Heart right ventricle (tissue), 16 donors: ENCODE measurements around the gene FGL2. TPM values are rescaled to one million over a fixed set of nuclear protein-coding genes. Genes with fewer than 3 reads are reported as not detected.
"Not testable (repeated sequence)": the region's sequence is repeated elsewhere in the genome, so short reads cannot be mapped to it uniquely, and the experiment has no call there.

ENCODE experiments used
- ATAC-seq, 8 donors: fragments of 200-7000 bp; cut with Tn5 transposase; one replicate each; pipeline ENCODE4 v1.9.1; 2020; ENCODE audit warnings: mild to moderate bottlenecking in 8 of 8, moderate library complexity in 8 of 8, moderate number of reproducible peaks in 1 of 8
- DNase-seq, 2 donors: peaks; one replicate each; pipeline ENCODE4 v3.0.0-alpha.2; 2020
- H3K27ac ChIP-seq, 10 donors: fragments of 200-600 bp; sonication (generic) in 2 of 10; one replicate each; pipeline versions ENCODE4 v1.5.0 to v1.8.0; 2020 to 2022; ENCODE audit warnings: mild to moderate bottlenecking in 3 of 10
- H3K27me3 ChIP-seq, 7 donors: fragments of 200-600 bp; one replicate each; pipeline ENCODE4 v1.8.0; 2021 to 2022; ENCODE audit warnings: mild to moderate bottlenecking in 2 of 7
- H3K36me3 ChIP-seq, 9 donors: fragments of 200-600 bp; sonication (generic) in 1 of 9; one replicate each; pipeline versions ENCODE4 v1.5.0 to v1.8.0; 2020 to 2022; ENCODE audit warnings: mild to moderate bottlenecking in 2 of 9
- H3K4me1 ChIP-seq, 9 donors: fragments of 200-600 bp; sonication (generic) in 1 of 9; one replicate each; pipeline versions ENCODE4 v1.5.0 to v1.8.0; 2020 to 2022; ENCODE audit warnings: mild to moderate bottlenecking in 4 of 9
- H3K4me3 ChIP-seq, 10 donors: fragments of 200-600 bp; sonication (generic) in 2 of 10; one replicate each; pipeline versions ENCODE4 v1.5.0 to v1.8.0; 2020 to 2022; ENCODE audit warnings: mild to moderate bottlenecking in 7 of 10, moderate library complexity in 2 of 10
- H3K9me3 ChIP-seq, 11 donors: fragments of 200-600 bp in 10 of 11; sonication (generic) in 2 of 11; one replicate each; pipeline versions ENCODE4 v1.5.0 to v1.8.0; 2013 to 2022; ENCODE audit warnings: mild to moderate bottlenecking in 2 of 11, control low read depth in 1 of 11, moderate library complexity in 1 of 11
- WGBS, 2 donors: extraction: QIAGEN DNeasy Blood & Tissue Kit; methylation state at CpG; one replicate each; pipeline ENCODE4 v1.1.7; 2013; ENCODE audit warnings: inconsistent platforms in 1 of 2; 5-methylcytosine and 5-hydroxymethylcytosine counted together
- intact Hi-C, 10 donors: fragments of 100-400 bp; cut with DNase I; formaldehyde crosslinking; loops; one replicate each; pipeline versions ENCODE4 v1.11.1 to v1.14.2; 2022
- polyA plus RNA-seq, 2 donors: library from polyadenylated mRNA; stranded (reverse); fragments of 200-250 nt; gene quantifications; one replicate each; pipeline ENCODE4 v1.2.3, GENCODE V29; 2013
- total RNA-seq, 10 donors: library from RNA; stranded (reverse); fragmentation: NEBNext Ultra II Directional in 3 of 10; extraction: Animal tissue kit (Norgen Biotek cat#: 25700) in 3 of 10; gene quantifications; one replicate each; pipeline versions ENCODE4 v1.2.1 to v1.2.4, GENCODE V29; 2021 to 2023
- TF ChIP-seq, protein P1 (sequence below), 9 donors: fragments of 200-600 bp; sonication (generic) in 2 of 9; IDR thresholded peaks; one replicate each; pipeline versions ENCODE4 v1.5.0 to v1.8.0; 2021 to 2022; ENCODE audit warnings: antibody characterized with exemption in 9 of 9, mild to moderate bottlenecking in 5 of 9, moderate library complexity in 1 of 9
- donor health status: Arrhythmogenic right ventricular cardiomyopathy.
- donor health status: ischemic (EF 13 %, LVEDD 7.1; RV severe dilation, severe dysfunction).
- donor health status: healthy with polysubstance abuse.
- donor health status: DM: no; HTN: yes; CAD: no.
- donor health status: DM: no; HTN: no; CAD: no.
- donor health status: ischemic (EF 25% LVEDD 6.9; RV normal size, moderate dysfunction).
- donor health status: ischemic (EF 25% LVEDD 5.7; RV mildly dilated, moderate dysfunction).
- donor health status: healthy.
- donor health status: DM: yes; HTN: yes; CAD: no.
- donor health status: Ischemic cardiomyopathy.
- donor health status: ischemic (EF 35%, LVEDD 5.7; RV mildly dilated, moderate dysfunction).
- donor health status: nonischemic (EF 11% LVEDD 7.7; RV severe dilation, severe dysfunction).
- donor health status: DM: yes; HTN: yes; CAD: no.
- donor health status: PGD.
- donor health status: ischemic (EF 29% LVEDD 5.4; RV normal size, mild dysfunction).
- donor health status: nonischemic (EF 23%, LVEDD 6.1; RV moderate dilation, normal function).

Gene FGL2
- total and polyA plus RNA-seq, 12 donors: 3.4 to 41.3 (median 8.2) TPM

- Histone ChIP-seq H3K27me3 (no peaks in the 10 kb centered on the region), H3K4me1 (peaks cover 0 to 28% (median 0%) of the 10 kb centered on the region in 9 donors), H3K4me3 (no peak overlapping the region), H3K36me3 (no peaks in the 10 kb centered on the region), H3K27ac (no peak overlapping the region), H3K9me3 (peaks cover 0 to 1% (median 0%) of the 10 kb centered on the region in 11 donors)
- ATAC-seq (no peak), DNase-seq (no peak)
- TF ChIP-seq, protein P1, sequence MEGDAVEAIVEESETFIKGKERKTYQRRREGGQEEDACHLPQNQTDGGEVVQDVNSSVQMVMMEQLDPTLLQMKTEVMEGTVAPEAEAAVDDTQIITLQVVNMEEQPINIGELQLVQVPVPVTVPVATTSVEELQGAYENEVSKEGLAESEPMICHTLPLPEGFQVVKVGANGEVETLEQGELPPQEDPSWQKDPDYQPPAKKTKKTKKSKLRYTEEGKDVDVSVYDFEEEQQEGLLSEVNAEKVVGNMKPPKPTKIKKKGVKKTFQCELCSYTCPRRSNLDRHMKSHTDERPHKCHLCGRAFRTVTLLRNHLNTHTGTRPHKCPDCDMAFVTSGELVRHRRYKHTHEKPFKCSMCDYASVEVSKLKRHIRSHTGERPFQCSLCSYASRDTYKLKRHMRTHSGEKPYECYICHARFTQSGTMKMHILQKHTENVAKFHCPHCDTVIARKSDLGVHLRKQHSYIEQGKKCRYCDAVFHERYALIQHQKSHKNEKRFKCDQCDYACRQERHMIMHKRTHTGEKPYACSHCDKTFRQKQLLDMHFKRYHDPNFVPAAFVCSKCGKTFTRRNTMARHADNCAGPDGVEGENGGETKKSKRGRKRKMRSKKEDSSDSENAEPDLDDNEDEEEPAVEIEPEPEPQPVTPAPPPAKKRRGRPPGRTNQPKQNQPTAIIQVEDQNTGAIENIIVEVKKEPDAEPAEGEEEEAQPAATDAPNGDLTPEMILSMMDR (IDR thresholded peaks at IDR 0.05): no peak
- WGBS, 2 donors: 96 to 99% methylated on average over 4 of the region's 4 CpGs
- intact Hi-C loops: no loop called here
Observed at GRCh38 chr7:77181015-77181595, 18.5 kb downstream of the FGL2 start.

- H3K4me3 ChIP-seq, ATAC-seq, DNase-seq, H3K27me3 ChIP-seq, H3K27ac ChIP-seq, H3K36me3 ChIP-seq, H3K9me3 ChIP-seq, H3K4me1 ChIP-seq, intact Hi-C loops: not testable (repeated sequence)
Observed at GRCh38 chr7:77178024-77178423, 21.6 kb downstream of the FGL2 start.

DNA sequence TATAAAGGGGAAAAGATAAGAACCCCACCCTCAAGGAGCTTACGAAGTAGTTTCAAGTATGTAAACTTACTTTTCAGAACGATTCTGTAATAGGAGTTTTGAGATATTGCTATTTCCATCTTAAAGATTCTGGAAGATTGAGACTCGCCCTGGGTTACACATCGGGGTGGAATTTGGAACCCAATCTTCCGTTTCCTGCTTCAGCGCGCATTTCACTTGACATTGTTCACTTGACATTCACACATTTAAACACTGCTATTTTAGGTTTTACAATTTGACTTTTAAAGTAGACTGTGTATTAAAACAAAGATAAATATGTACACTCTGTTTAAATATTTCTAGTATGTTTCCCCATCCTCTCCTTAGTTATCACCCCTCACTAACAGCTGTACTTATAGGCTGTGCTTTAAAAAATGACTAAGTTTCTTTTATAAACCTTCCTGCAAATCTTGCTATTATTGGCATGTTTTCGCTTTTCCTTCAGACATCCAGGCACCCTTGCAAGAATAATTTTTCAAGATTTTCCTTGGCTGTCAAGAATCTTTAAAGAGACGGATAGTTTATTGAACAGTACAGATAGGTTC, 22.2 kb downstream of the FGL2 start:
- H3K4me1 ChIP-seq, H3K9me3 ChIP-seq, ATAC-seq, intact Hi-C loops, H3K27me3 ChIP-seq, H3K36me3 ChIP-seq, H3K4me3 ChIP-seq, H3K27ac ChIP-seq, DNase-seq: not testable (repeated sequence)
- WGBS, 2 donors: 67 to 78% methylated on average over 9 of the region's 9 CpGs

GRCh38 chr7:77175274-77175800, 24.3 kb downstream of the FGL2 start:
- H3K9me3 ChIP-seq, H3K27ac ChIP-seq, H3K4me3 ChIP-seq, H3K27me3 ChIP-seq, H3K4me1 ChIP-seq, DNase-seq, intact Hi-C loops, ATAC-seq, H3K36me3 ChIP-seq: not testable (repeated sequence)
- 84 to 89% methylated on average over 1 of the region's 3 CpGs for whole genome bisulfite sequencing, 2 donors

- ATAC-seq, H3K36me3 ChIP-seq, H3K9me3 ChIP-seq, intact Hi-C loops, H3K4me1 ChIP-seq, DNase-seq, H3K4me3 ChIP-seq, H3K27ac ChIP-seq, H3K27me3 ChIP-seq: not testable (repeated sequence)
- 86 to 88% methylated on average over 3 of the region's 4 CpGs for WGBS, 2 donors
Observed at GRCh38 chr7:77174418-77174817, 25.2 kb downstream of the FGL2 start.

DNA sequence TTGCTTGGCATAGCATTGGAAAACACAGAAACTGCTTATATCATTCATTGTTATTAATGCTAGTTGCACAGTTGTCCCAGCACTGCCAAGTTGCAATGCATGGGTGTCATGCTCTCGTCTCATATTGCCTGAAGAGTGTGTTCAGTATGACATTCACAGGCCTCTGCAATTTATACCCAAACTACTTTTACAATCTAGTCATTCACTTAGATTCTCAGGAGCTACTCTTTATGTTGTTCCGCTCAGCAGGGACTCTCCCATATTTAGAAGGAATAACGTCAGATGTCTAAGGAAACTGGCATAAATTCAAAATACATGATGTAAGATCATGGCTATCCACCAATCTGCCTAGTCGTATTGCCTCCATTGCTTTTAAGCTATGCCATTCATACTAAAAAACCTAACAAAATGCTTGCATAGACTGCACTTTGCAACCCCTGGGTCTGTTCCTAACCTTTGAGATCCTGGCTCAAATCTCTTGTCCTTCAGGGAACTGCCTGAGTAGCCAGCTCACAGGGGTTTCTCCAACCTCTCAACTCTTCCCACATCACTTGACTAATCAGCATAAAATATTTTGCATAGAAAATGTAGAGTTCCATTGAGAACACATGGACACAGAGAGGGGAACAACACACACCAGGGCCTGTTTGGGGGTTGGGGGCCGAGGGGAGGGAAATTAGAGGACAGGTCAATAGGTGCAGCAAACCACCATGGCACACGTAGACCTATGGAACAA, 27.0 kb downstream of the FGL2 start:
- 67 to 72% methylated on average over 6 of the region's 6 CpGs for WGBS, 2 donors
- H3K4me3 ChIP-seq, ATAC-seq, H3K9me3 ChIP-seq, H3K36me3 ChIP-seq, intact Hi-C loops, H3K4me1 ChIP-seq, DNase-seq, H3K27me3 ChIP-seq, H3K27ac ChIP-seq: not testable (repeated sequence)

GRCh38 chr7:77171073-77171472, 28.5 kb downstream of the FGL2 start:
- DNase-seq, ATAC-seq, H3K27ac ChIP-seq, H3K4me1 ChIP-seq, H3K4me3 ChIP-seq, H3K36me3 ChIP-seq, H3K27me3 ChIP-seq, intact Hi-C loops, H3K9me3 ChIP-seq: not testable (repeated sequence)
- 83 to 90% methylated on average over 4 of the region's 4 CpGs for WGBS, 2 donors
